IPS-NIHi11 (cell line): Measurements from ENCODE around the gene PPP1R37.
"Not testable (repeated sequence)": the region's sequence is repeated elsewhere in the genome, so short reads cannot be mapped to it uniquely, and the experiment has no call there.

Experiments
- DNase-seq: peaks from one replicate; pipeline ENCODE4 v3.0.0; 2012; ENCODE audit warnings: mixed read lengths, low spot score

PPP1R37 gene

GRCh38 chr19:45095496-45096413 lies 2.8 kb downstream of the PPP1R37 start:
- DNase-seq: no peak

- DNase-seq: no peak
Measured at GRCh38 chr19:45096700-45097099, 3.7 kb downstream of the PPP1R37 start.

- DNase-seq: no peak
Measured at GRCh38 chr19:45097450-45097775, 4.4 kb downstream of the PPP1R37 start.

GRCh38 chr19:45097776-45098520 lies 5.0 kb downstream of the PPP1R37 start:
- DNase-seq: peak; percentile 19

- peak; percentile 36 for DNase-seq
Measured at GRCh38 chr19:45098521-45099466, 5.8 kb downstream of the PPP1R37 start.

- no peak for DNase-seq
Measured at GRCh38 chr19:45099467-45100191, 6.7 kb downstream of the PPP1R37 start.

GRCh38 chr19:45100201-45100600 lies 7.2 kb downstream of the PPP1R37 start:
- DNase-seq: no peak

- no peak for DNase-seq
Measured at GRCh38 chr19:45100846-45101252, 7.9 kb downstream of the PPP1R37 start.

- DNase-seq: no peak
Measured at GRCh38 chr19:45101806-45102205, 8.8 kb downstream of the PPP1R37 start.

- no peak for DNase-seq
Measured at GRCh38 chr19:45102481-45102880, 9.5 kb downstream of the PPP1R37 start.

- no peak for DNase-seq
Measured at GRCh38 chr19:45103156-45103507, 10.2 kb downstream of the PPP1R37 start.

- DNase-seq: no peak
Measured at GRCh38 chr19:45103508-45104319, 10.7 kb downstream of the PPP1R37 start.

- no peak for DNase-seq
Measured at GRCh38 chr19:45104658-45105349, 11.8 kb downstream of the PPP1R37 start.

- not testable (repeated sequence) for DNase-seq
Measured at GRCh38 chr19:45106363-45106762, 13.4 kb downstream of the PPP1R37 start.

- DNase-seq: no peak
Measured at GRCh38 chr19:45107621-45108150, 14.7 kb downstream of the PPP1R37 start.

- no peak for DNase-seq
Measured at GRCh38 chr19:45110851-45111266, 17.9 kb downstream of the PPP1R37 start.

GRCh38 chr19:45112111-45112827 lies 19.3 kb downstream of the PPP1R37 start:
- DNase-seq: no peak

- DNase-seq: no peak
Measured at GRCh38 chr19:45113628-45114027, 20.6 kb downstream of the PPP1R37 start.

- DNase-seq: no peak
Measured at GRCh38 chr19:45114116-45114515, 21.1 kb downstream of the PPP1R37 start.
